Body of pancreas (tissue), 4 donors: ENCODE data around the gene SUGCT. TPM values are rescaled to one million over a fixed set of nuclear protein-coding genes. Genes with fewer than 3 reads are reported as not detected.

ENCODE experiments used
- ATAC-seq: fragments of 150-250 bp; one replicate; pipeline ENCODE4 v1.9.1; 2016
- DNase-seq, 4 donors: peaks; one replicate each; pipeline ENCODE4 v3.0.0-alpha.2; 2019
- H3K27ac ChIP-seq, 4 donors: fragments of 200-600 bp; sonication (generic); 1 replicate in 3 of 4; 2 replicates in 1 of 4; pipeline versions ENCODE4 v1.5.1 to v1.6.1; 2016 to 2019; ENCODE audit warnings: mild to moderate bottlenecking in 1 of 4, mixed read lengths in 1 of 4, moderate library complexity in 1 of 4
- H3K27me3 ChIP-seq, 2 donors: fragments of 200-600 bp; sonication (generic); one replicate each; pipeline ENCODE4 v1.6.0; 2016; ENCODE audit warnings: mild to moderate bottlenecking in 1 of 2
- H3K36me3 ChIP-seq, 2 donors: fragments of 200-600 bp; sonication (generic); replicated peaks in 1 of 2; 2 replicates each; pipeline ENCODE4 v1.5.1; 2016; ENCODE audit warnings: low read depth in 2 of 2; ENCODE audit not compliant: insufficient read depth in 1 of 2
- H3K4me1 ChIP-seq: fragments of 200-600 bp; sonication (generic); one replicate; pipeline ENCODE4 v1.6.0; 2016
- H3K4me3 ChIP-seq, 2 donors: fragments of 200-600 bp; sonication (generic); 1 replicate in 1 of 2; 2 replicates in 1 of 2; pipeline ENCODE4 v1.5.1; 2016 to 2019
- H3K9me3 ChIP-seq, 3 donors: fragments of 200-600 bp; sonication (generic); 1 replicate in 2 of 3; 2 replicates in 1 of 3; pipeline ENCODE4 v1.5.1; 2016
- POLR2A ChIP-seq, 3 donors: fragments of 450-650 bp; IDR thresholded peaks; one replicate each; pipeline ENCODE4 v1.6.1; 2016; ENCODE audit warnings: antibody characterized with exemption in 3 of 3, mild to moderate bottlenecking in 2 of 3
- WGBS, 2 donors: methylation state at CpG; one replicate each; pipeline ENCODE4 v1.1.5; 2017; 5-methylcytosine and 5-hydroxymethylcytosine counted together
- intact Hi-C: fragments of 100-400 bp; cut with DNase I; formaldehyde crosslinking; loops from one replicate; pipeline ENCODE4 v1.15.1; 2023
- total RNA-seq, 2 donors: library from RNA; depleted of rRNA; stranded (reverse); fragments of >200 nt; gene quantifications; one replicate each; pipeline ENCODE4 v1.1.0, GENCODE V29; 2016
- TF ChIP-seq, protein P1 (sequence below), 7 experiments: fragments of 450-650 bp in 4 of 7; fragments of 200-600 bp in 3 of 7; sonication (generic) in 3 of 7; IDR thresholded peaks; one replicate each; pipeline ENCODE4 v1.5.1; 2016 to 2019; ENCODE audit warnings: antibody characterized with exemption in 7 of 7

The SUGCT gene
- total RNA-seq, 2 donors from 2014 or later, result 0.78 to 1.3 TPM

DNA sequence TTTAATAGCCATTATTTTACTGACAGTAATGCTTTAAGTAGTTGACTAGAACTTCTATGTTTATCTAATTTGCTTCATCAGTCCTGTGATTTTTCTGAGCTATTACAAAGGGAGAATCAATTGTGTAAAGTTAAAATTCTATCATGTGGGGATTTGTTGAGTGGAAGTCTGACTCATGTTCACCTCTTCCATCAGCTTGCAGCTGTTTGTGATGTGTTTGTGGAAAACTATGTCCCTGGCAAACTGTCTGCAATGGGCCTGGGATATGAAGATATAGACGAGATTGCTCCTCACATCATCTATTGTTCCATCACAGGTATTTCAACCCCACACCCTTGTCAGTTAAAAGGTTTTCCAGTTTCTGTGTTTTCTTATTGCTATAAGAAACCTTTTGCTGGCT lies 59.9 kb downstream of the SUGCT start:
- no peak overlapping the region for H3K4me3 ChIP-seq
- TF ChIP-seq, protein P1, sequence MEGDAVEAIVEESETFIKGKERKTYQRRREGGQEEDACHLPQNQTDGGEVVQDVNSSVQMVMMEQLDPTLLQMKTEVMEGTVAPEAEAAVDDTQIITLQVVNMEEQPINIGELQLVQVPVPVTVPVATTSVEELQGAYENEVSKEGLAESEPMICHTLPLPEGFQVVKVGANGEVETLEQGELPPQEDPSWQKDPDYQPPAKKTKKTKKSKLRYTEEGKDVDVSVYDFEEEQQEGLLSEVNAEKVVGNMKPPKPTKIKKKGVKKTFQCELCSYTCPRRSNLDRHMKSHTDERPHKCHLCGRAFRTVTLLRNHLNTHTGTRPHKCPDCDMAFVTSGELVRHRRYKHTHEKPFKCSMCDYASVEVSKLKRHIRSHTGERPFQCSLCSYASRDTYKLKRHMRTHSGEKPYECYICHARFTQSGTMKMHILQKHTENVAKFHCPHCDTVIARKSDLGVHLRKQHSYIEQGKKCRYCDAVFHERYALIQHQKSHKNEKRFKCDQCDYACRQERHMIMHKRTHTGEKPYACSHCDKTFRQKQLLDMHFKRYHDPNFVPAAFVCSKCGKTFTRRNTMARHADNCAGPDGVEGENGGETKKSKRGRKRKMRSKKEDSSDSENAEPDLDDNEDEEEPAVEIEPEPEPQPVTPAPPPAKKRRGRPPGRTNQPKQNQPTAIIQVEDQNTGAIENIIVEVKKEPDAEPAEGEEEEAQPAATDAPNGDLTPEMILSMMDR (IDR thresholded peaks at IDR 0.05), result no peak
- no peak for TF ChIP-seq POLR2A (IDR thresholded peaks at IDR 0.05)
- H3K9me3 ChIP-seq, result no peaks in the 10 kb centered on the region
- DNase-seq, result no peak
- ATAC-seq, result no peak
- no peaks in the 10 kb centered on the region for H3K36me3 ChIP-seq
- H3K27ac ChIP-seq, result no peak overlapping the region
- intact Hi-C loops, result no loop called here
- no peaks in the 10 kb centered on the region for H3K4me1 ChIP-seq
- WGBS, 2 donors, result 50 to 64% methylated on average over 1 of the region's 1 CpG
- H3K27me3 ChIP-seq, result no peaks in the 10 kb centered on the region

- no peak overlapping the region for H3K27ac ChIP-seq
- no peaks in the 10 kb centered on the region for H3K4me1 ChIP-seq
- H3K9me3 ChIP-seq, result no peaks in the 10 kb centered on the region
- ATAC-seq (no peak), DNase-seq (no peak)
- no peaks in the 10 kb centered on the region for H3K36me3 ChIP-seq
- TF ChIP-seq, protein P1 (IDR thresholded peaks at IDR 0.05), result no peak
- TF ChIP-seq POLR2A (IDR thresholded peaks at IDR 0.05), result no peak
- no peak overlapping the region for H3K4me3 ChIP-seq
- intact Hi-C loops, result no loop called here
- WGBS, 2 donors, result 82 to 85% methylated on average over 2 of the region's 2 CpGs
- H3K27me3 ChIP-seq, result no peaks in the 10 kb centered on the region
These were observed 62.7 kb downstream of the SUGCT start for GRCh38 chr7:40197527-40197926.

GRCh38 chr7:40199076-40199802 lies 64.4 kb downstream of the SUGCT start:
- intact Hi-C loops, result no loop called here
- 72 to 91% methylated on average over 2 of the region's 2 CpGs for whole genome bisulfite sequencing, 2 donors

DNA sequence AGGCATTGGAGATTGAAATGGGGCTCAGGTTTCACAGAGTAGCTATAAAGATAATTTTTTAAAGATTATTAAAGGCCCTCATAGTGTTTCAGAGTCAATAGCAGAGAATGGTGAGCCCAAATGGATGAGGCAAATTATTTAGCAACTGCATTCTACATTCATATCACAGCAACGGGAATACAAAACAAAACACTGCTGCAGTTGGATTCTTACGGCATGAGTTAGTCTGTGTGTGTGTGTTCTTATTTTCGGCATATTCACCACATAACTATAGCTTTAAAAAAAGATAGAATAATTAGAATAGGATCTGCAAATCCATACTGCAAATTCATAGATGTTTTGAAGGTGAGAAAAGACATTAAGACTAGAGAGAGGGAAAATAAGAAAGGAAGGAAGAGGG lies 66.0 kb downstream of the SUGCT start:
- TF ChIP-seq, protein P1 (IDR thresholded peaks at IDR 0.05), result no peak
- TF ChIP-seq POLR2A (IDR thresholded peaks at IDR 0.05), result no peak
- Histone ChIP-seq H3K9me3 (no peaks in the 10 kb centered on the region), H3K27me3 (no peaks in the 10 kb centered on the region), H3K36me3 (no peaks in the 10 kb centered on the region), H3K4me3 (no peak overlapping the region), H3K27ac (no peak overlapping the region), H3K4me1 (no peaks in the 10 kb centered on the region)
- ATAC-seq, result no peak
- intact Hi-C loops, result no loop called here
- WGBS, 2 donors, result 83% methylated on average over 3 of the region's 3 CpGs
- DNase-seq, result no peak

More at GRCh38 chr7:40199076-40199802, 64.4 kb downstream of the SUGCT start:
- no peak for DNase-seq
- no peak overlapping the region for H3K27ac ChIP-seq
- TF ChIP-seq POLR2A (IDR thresholded peaks at IDR 0.05), result no peak
- TF ChIP-seq, protein P1 (IDR thresholded peaks at IDR 0.05), result peak in 2 of 7 experiments; percentile 1 to 7
- no peaks in the 10 kb centered on the region for H3K27me3 ChIP-seq
- H3K36me3 ChIP-seq, result no peaks in the 10 kb centered on the region
- H3K4me1 ChIP-seq, result no peaks in the 10 kb centered on the region
- H3K4me3 ChIP-seq, result no peak overlapping the region
- no peak for ATAC-seq
- no peaks in the 10 kb centered on the region for H3K9me3 ChIP-seq

DNA sequence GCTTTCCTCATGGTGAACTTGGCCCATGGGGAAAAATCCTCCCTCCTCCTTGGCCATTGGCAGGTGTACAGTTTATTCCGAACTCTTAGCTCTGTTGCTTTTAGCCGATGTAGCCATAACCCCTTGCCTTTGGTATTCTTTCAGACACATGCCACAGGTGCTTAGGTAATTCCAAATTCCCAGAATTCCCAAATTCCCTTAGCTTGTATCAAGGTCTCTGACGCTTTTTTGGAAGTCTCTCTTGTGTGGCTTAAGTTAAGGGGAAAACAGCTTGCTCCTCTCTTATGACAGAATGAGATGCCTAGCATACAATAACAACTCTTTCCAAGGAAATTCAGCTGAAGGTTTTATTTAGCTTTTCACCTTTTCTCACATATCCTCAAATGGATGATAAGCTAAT lies 68.0 kb downstream of the SUGCT start:
- ATAC-seq (no peak), DNase-seq (no peak)
- Histone ChIP-seq H3K36me3 (no peaks in the 10 kb centered on the region), H3K27me3 (no peaks in the 10 kb centered on the region), H3K9me3 (no peaks in the 10 kb centered on the region), H3K4me1 (no peaks in the 10 kb centered on the region), H3K4me3 (no peak overlapping the region), H3K27ac (no peak overlapping the region)
- intact Hi-C loops, result no loop called here
- WGBS, 2 donors, result 40 to 82% methylated on average over 3 of the region's 3 CpGs
- TF ChIP-seq POLR2A (IDR thresholded peaks at IDR 0.05), result no peak
- TF ChIP-seq, protein P1 (IDR thresholded peaks at IDR 0.05), result no peak
